Hematopoietic multipotent progenitor cell treated with erythropoietin and hydrocortisone succinate and interleukin-3 and kit ligand, for 17 days (in vitro differentiated cells): ENCODE data around the gene TPO.

Experiments used
- DNase-seq: peaks from one replicate; pipeline ENCODE4 v3.0.0-alpha.2; 2015; ENCODE audit warnings: low spot score

The TPO gene

DNA sequence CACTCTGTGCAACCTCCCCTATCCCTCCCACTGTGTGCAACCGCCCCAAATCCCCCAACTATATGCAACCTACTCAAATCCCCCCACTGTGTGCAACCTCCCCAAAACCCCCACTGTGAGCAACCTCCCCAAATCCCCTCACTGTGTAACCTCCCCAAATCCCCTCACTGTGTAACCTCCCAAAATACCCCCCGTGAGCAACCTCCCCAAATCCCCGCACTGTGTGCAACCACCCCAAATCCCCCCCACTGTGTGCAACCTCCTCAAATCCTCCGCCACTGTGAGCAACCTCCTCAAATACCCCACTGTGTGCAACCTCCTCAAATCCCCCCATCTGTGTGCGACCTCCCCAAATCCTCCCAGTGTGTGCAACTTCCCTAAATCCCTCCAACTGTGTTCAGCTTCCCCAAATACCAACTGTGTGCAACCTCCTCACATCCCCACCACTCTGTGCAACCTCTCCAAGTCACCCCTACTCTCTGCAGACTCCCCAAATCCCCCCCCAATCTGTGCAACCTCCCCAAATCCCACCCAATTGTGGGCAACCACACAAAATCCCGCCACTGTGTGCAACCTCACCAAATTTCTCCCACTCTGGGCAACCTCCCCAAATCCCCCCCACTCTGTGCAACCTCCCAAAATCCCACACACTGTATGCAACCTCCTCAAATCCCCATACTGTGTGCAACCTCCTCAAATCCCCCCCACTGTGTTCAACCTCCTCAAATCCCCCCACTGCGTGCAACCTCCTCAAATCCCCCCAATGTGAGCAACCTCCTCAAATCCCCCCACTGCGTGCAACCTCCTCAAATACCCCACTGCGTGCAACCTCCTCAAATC is 114.1 kb downstream of the TPO start:
- DNase-seq, result no peak

DNA sequence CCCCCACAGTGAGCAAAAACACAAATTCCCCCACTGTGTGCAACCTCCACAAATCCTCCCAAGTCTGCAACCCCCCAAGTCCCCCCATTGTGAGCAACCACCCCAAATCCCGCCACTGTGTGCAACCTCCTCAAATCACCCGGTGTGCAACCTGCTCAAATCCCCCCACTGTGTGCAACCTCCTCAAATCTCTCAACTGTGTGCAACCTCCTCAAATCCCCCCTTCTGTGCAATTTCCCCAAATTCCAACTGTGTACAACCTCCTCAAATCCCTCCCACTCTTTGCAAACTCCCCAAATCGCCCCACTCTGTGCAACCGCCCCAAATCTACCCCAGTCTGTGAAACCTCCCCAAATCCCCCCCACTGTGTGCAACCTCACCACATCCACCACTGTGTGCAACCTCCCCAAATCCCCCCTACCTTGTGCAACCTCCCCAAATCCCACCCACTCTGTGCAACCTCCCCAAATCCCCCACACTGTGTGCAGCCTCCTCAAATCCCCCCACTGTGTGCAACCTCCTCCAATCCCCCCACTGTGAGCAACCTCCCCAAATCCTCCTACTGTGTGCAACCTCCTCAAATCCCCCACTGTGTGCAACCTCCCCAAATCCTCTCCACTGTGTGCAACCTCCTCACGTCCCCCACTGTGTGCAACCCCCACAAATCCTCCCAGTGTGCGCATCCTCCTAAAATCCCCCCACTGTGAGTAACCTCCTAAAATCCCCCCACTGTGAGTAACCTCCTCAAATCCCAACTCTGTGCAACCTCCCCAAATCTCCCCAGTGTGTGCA is 115.2 kb downstream of the TPO start:
- DNase-seq, result no peak

DNA sequence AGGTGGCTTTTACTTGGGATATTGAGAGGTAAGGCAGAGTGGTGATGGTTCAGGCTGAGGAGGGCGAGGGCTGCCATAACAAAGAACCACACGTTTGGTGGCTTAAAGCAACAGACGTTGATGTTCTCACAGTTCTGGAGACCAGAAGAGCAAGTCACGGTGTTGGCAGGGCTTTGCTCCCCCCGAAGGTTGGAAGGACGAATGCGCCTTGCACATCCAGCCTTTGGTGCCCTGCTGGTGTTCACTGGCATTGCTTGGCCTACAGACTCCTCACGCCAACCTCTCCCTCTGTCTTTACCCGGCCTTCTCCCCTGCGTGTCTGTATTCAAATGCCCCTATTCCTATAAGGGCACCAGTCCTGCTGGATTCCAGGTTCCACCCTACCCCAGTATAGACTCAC is 125.4 kb downstream of the TPO start:
- no peak for DNase-seq

DNA sequence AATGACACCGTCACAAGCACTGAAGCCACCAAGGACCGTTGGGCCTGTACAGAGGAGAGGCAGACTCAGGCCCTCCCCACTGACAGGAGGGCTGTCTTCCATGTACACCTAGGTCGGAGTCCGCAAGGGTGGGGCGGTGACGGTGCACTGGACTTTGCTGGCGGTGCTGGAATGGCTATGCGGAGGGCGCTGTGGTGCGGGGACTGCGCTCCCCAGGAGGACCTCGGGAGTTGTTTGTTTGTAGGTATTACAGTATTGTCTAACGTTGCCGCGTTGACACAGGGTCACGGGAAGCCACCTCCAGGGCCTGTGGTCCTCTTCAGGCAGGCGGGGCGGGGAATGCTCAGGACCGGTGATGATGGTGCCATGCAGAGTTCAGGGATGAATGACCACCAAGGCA is 126.2 kb downstream of the TPO start:
- DNase-seq, result no peak

DNA sequence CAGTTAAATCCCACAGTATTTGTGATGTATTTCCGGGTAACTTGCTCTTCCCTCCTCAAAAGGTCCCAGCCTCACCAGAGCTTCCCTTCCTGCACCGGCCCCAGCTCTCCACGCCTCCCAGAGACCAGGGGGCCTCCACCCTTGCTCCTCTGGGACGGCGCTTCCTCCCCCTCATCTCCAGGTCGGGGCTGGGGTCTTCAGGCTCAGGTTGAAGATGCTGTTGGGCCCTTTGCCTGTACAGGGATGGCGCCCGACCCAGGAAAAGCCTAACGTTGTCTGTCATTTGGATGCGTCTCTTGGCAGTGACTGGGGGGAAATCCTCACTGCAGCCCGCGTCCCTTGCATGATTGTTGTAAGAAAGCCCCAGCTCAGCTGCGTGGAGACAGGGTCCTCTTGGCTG is 126.7 kb downstream of the TPO start:
- no peak for DNase-seq

DNA sequence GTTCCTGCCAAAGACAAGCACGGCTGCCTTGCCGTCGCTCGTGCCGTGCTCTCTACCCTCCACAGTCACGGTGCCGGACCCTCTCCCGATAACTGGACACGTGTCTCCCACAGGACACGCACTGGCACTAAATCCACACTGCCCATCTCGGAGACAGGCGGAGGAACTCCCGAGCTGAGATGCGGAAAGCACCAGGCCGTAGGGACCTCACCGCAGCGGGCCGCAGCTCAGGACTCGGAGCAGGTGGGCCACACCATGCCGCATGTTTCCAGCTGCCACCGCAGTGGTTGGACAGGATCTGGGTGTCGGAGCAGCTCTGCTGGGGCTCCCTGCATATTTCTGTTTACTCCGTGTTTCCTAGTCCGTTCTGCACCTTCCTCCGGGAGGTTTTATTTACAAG is 127.2 kb downstream of the TPO start:
- DNase-seq, result no peak

DNA sequence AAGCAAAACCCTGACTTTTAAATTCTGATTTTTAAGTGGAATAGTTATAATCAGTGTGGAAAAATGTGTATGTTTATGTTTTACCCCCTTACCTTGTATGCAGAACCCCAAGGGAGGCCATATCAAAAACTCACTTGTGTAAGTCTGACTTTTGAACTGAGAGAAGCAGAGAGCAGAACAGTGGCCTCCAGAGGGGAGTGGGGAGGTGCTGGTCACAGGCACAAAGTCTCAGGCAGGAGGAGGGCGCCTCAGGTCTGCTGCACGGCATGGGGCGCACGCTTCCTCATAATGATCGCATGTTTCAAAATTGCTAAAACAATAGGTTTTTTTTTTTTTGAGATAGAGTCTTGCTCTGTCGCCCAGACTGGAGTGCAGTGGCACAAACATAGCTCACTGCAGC is 127.8 kb downstream of the TPO start:
- peak; percentile 2 for DNase-seq

DNA sequence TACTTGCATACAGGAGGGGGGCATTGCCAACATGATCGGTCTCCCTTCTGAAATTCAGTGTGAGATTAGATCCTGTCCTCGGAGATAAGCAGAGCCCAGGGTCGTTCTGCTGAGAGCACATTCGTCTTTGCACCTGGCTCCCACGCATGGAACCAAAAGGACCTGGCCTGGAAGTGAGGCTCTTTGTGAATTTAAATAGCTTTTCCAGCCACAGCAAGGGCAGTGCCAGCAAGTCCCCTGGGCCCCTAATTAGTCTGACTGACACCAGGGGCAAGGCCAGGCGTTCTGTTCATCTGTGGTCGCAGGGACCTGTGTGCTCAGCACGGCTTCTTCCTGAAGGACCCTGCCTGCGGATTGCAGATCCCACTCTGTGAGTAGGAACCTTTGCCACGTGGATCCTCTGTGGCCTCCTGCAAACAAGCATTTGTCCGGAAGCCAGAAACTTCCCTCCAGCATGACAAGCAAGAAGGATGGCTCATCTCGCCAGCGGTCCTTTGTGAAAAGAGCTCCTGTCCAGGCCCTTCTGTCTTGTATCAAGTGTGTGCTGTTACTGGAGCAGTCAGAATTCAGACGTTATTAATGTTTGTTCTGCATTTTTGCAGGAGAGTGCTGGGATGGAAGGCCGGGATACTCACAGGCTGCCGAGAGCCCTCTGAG is 128.7 kb downstream of the TPO start:
- DNase-seq, result no peak

DNA sequence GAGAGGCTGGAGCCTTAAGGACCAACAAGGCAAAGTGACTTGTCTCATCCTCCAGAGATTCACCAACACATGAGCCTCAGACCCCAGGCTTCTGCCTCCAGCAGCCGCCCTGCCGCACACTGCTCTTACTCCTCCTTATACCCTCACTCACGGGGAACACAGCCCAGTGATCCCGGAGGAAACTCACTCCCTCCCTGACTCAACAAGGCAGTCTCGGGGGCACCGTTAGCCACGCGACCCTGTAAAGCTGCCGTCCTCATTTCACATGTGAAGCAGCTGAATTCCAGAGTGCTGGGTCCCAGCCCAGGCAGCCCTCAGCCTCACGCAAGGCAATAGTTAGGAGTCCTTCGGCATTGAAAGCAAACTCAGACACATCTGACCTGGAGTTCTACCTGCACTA is 129.7 kb downstream of the TPO start:
- DNase-seq, result no peak

DNA sequence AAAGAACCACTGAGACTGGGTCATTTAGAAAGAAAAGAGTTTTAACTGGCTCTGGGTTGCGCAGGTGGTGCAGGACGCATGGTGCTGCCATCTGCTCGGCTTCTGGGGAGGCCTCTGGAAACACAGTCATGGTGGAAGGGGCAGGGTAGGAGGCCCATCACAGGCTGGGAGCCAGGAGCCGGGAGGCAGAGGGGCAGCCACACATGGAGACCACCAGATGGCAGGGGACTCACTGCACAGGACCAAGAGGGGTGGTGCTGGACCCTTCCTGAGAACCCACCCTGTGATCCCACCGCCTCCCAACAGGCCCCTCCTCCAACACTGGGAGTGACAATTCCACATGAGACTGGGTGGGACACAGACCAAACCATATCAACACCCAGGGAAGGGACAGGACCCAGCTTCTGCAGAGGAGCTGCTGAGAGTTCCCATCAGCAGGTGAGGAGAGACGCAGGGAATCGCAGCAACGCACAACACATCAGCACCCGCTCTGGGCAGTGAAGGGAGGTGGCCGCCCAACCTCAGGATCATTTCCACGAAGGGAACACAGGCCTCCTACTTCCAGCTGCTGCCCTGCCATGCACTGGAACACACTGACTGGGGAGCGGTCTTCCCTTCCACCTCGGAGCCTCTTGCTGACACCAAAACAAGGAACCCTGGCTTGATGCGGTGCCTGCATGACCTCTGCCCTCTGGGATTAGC is 130.7 kb downstream of the TPO start:
- DNase-seq, result no peak

DNA sequence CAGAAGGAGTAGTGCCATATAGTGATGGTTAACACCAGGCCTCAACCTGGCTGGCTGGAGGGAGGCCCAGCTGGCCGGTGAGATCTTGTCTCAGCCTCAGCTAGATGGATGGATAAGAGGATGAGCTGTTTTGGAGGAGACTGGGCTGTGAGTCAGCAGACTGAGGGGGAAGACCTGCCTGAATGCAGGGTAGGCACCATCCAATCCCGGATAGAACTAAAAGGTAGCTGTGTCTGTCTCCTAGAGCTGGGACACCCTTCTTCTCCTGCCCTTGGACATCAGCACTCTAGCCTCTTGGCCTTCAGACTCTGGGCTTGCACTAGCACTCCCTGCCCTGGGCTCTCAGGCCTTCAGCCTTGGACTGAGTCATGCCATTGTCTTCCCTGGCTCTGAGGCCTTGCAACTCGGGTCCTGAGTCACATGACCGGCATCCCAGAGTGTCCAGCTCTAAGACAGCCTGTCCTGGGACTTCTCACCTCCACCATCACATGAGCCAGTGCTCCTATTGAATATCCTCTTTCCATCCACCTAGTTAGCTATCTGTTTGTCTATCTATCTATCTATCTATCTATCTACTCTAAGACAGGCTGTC is 131.3 kb downstream of the TPO start:
- peak; percentile 2 for DNase-seq

DNA sequence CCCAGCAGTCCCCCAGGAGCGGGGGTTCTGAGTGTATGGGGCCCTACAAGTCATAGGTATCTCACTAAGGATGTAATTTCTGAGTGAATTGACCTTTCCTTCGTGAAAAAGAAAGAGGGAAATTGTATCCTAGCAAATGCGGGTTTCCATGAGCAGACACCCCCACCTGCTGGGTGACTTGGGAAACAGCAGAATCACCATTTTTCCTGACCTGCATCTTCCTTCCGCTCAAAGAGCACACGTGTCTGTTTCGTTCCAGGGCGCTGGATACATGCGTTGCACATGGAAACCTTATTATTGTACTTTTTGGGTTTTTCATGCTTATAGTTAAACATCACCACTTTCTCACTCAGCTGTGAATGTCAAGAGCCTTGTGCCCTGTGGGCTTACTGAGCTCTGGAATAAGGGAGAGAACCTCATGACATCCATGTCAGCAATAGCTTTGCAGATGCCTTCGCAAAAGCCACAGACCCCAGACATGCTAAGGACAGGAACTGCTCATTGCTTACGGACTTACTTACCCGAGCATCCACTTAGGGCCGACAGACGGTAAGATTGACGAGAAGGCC is 132.8 kb downstream of the TPO start:
- DNase-seq, result no peak

DNA sequence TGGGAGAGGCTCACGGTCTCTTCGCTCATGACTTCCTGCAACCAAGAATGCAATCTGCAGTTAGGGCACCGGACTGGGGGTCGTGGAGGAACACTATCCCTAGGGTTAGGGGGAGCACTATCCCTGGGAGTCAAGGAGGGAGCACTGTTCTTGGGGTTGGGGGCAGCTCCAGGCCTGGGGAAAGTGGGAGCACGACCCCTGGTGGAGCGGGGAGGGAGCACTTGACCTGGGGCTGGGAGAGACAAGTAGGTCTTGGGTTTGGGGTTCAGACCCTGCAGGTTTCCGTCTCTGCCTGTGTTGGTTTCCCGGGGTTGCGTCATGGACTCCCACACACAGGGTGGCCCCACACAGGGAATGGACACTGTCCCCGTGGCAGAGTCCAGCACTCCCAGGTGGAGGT is 133.6 kb downstream of the TPO start:
- no peak for DNase-seq

DNA sequence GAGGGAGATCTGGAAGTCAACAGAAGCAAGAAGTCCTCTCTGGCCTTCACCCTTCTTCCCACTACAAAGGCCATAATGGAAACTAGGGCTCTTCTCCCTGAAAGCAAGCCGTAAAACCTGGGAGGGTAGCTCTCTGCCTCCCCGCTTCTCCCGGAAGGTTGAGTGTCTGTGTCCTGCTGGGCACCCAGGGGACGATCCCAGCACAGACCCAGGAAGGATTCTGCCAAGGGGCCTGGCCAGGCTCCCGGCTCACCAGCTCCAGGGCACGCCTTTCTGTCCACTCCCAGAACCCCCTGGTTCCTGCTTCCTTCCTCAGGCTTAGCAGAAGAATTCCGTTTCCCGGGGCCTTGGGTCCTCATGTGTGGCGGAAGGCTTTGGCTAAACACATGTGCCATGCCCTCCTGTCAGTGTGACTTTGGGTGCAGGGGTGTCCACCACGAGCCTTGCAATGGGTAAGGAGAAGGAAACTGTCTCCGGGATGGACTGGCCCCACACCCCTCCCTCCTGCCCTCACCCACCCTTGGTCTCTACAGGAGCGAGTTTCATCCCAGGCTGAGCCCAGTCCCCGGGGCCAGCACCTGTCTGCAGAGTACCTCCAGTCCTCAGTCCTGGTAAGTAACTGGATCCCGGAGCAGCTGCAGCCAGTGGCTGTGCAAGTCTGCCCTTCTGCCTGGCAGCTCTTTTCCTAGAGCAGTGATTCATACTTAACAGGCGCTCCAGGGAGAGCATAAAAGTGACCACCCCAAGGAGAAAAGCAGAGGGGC is 135.8 kb downstream of the TPO start:
- DNase-seq, result no peak

DNA sequence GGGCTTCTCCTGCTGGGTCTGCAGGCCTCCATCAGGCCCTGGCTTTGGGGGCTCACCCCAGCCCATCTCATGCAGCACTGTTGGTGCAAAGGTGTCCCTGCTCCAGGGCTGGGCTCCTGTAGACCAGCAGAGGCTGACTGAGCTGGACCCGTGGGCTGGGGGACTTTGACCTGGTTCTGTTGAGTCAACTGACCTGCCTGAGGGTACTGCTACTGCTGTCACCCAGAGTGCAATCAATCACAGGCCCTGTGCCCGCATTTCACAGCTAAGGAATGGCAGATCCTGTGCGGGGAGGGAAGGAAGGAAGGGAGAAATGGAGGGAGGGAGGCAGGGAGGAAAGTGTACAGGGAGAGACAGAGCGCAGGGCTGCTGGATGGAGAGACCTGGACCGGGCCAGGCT is 136.8 kb downstream of the TPO start:
- DNase-seq, result no peak

DNA sequence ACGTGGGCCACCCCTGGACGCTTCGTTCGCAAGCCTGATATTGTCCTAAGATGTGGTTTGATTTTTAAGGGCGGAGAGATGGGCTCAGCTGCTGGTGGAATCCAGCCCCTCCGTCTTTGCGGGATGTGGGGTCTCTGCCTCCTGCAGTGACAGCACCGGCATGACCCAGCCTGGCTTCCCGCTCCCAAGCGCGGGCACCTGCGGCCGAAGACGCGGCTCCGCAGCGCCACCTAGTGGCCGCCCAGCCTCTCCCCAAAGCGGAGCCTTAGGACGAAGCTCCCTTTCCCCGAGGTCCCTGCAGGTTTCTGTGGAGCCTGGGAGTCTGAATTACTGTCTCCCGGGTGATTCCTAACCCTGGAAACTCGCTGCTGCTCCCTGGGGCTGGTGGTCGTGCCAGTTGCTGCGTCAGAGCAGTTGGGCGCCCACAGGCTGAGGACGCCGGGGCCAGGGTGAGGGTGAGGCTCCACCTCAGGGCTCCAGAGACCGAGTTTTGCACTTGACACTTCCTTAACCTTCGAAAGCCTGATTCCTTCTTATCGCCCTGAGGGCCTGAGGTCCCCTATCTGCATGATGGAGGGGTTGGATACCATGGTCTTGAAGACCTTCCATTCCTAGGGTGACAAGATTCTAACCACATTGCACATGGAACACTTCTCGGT is 137.5 kb downstream of the TPO start:
- DNase-seq, result peak; percentile 20

DNA sequence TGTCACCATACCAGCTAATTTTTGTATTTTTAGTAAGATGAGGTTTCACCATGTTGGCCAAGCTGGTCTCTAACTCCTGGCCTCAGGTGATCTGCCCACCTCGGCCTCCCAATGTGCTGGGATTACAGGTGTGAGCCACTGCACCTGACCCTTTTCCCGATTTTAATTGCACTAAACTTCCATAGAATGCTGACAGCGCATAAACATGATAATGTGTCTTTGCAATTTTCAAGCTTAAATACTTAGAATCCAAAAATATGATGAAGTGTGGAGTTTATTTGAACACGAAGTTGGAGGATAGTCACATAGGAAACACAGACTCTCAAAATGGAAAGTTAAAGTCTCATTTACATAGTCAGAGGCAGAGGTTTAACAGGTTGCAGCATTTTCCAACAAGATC is 138.6 kb downstream of the TPO start:
- DNase-seq, result no peak

DNA sequence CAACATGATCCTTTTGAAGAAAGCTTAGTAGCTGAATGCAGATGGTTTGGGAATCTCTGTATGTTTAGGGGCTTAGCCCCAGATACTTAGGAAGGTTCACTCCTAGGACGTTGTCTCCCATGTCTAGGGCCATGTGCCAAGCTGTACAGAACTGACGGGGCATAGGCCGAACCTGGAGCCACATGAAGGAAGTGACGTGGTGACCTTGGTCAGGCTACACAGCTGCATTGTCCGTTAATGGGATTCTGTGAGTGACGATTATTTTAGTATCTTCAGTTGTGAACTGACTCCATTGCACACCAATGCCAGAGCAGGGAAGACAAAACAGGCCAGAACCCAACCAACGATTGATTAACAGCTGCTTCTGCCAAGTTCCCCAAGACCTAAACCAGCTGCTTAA is 139.3 kb downstream of the TPO start:
- no peak for DNase-seq

DNA sequence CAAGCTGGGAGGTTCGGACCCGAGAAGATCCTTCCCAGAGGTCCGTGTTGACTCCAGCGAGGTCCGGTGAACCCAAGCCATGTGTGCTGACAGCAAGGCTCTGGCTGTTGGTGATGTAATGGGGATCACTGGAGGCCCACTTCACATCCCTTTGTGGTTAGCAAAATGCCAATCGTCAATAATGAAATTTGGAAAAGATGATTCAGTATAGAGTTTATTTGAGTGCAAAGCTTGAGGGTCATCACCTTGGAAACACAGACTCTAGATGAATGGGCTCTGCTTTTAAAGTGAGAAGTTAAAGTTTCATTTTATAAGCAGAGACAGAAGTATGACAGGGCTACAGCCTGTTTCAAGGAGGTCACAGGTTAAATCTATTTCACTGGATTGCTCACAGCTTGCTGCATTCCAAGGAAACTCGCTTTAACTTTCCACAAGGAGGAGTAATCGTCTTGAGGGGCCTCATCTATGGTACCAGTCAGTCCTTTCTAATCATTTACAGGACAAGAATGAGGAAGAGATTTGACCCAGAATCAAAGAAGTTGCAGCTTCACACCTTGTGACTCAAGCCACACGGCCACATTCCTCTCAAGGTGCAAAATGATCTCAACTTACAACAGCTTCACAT is 140.5 kb downstream of the TPO start:
- no peak for DNase-seq

DNA sequence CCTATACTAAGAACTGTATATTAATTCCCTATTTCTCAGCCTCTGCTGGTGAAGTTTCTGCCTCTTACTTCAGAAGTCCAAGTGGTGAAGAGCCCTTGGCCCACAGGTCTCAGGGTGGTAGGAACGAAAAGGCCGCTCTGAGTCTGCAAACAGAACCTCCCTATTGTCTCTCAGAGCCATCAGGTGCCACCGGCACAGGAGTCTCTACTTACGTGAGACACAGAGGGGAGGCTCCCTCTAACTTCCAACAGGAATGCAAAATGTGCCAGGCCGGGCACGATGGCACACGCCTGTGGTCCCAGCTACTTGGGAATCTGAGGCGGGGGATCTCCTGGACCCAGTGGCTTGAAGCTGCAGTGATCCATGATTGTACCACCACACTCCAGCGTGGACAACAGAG is 143.0 kb downstream of the TPO start:
- DNase-seq, result no peak
